ENCODE measurements around the gene PLXNC1. TPM values are rescaled to one million over a fixed set of nuclear protein-coding genes. Genes with fewer than 3 reads are reported as not detected.

PLXNC1 gene
- total and polyA plus RNA-seq, 2 donors (not counting 1 experiment from before 2014, with no cell fraction given): 15.1 to 86.9 TPM

GRCh38 chr12:94271351-94271750, 123.0 kb downstream of the PLXNC1 start:
- Histone ChIP-seq H2AFZ (ENCODE audit: low read length) (no peak overlapping the region), H3K9me3 (ENCODE audit: control insufficient read depth, insufficient read depth, low read depth, low read length) (no peaks in the 10 kb centered on the region), H3K36me3 (ENCODE audit: control insufficient read depth, insufficient read depth, low read length) (no peaks in the 10 kb centered on the region), H3K4me1 (ENCODE audit: control insufficient read depth, extremely low read depth, insufficient read depth, low read length) (peaks cover 17% of the 10 kb centered on the region), H3K4me2 (ENCODE audit: extremely low read depth, insufficient read depth, low read length) (no peak overlapping the region), H3K4me3 (replicated peaks in 1 of 4; ENCODE audit: control extremely low read depth in 1 of 4, insufficient read depth in 1 of 4, low read depth in 3 of 4, low read length in 4 of 4) (no peak overlapping the region), H3K9ac (ENCODE audit: insufficient read depth, low read length) (no peak overlapping the region), H3K27me3 (ENCODE audit: control insufficient read depth, insufficient read depth, low read length) (no peaks in the 10 kb centered on the region), H3K79me2 (ENCODE audit: control insufficient read depth, insufficient read depth, low read length) (no peaks in the 10 kb centered on the region), H3K27ac (ENCODE audit: insufficient read depth, low read length) (no peak overlapping the region), H4K20me1 (ENCODE audit: control insufficient read depth, extremely low read depth, insufficient read depth, low read length) (no peaks in the 10 kb centered on the region)
- TF ChIP-seq EZH2 (IDR thresholded peaks at IDR 0.05; ENCODE audit: low read length, missing control alignments) (no peak), CTCF (conservative IDR thresholded peaks at IDR 0.05 in 1 of 2, IDR thresholded peaks at IDR 0.05 in 1 of 2; ENCODE audit: low read depth in 1 of 2, low read length in 2 of 2) (no peak)
- DNase-seq (ENCODE audit: low read depth in 2 of 2): peak in 1 of 2 donors; percentile 15

GRCh38 chr12:94272280-94272679, 123.9 kb downstream of the PLXNC1 start:
- DNase-seq (ENCODE audit: low read depth in 2 of 2): no peak
- no peak overlapping the region for H3K4me3 ChIP-seq (replicated peaks in 1 of 4; ENCODE audit: control extremely low read depth in 1 of 4, insufficient read depth in 1 of 4, low read depth in 3 of 4, low read length in 4 of 4)
- no peak overlapping the region for H3K4me2 ChIP-seq (ENCODE audit: extremely low read depth, insufficient read depth, low read length)
- H3K9ac ChIP-seq (ENCODE audit: insufficient read depth, low read length): no peak overlapping the region
- peaks cover 12% of the 10 kb centered on the region for H3K4me1 ChIP-seq (ENCODE audit: control insufficient read depth, extremely low read depth, insufficient read depth, low read length)
- H2AFZ ChIP-seq (ENCODE audit: low read length): no peak overlapping the region
- no peaks in the 10 kb centered on the region for H3K36me3 ChIP-seq (ENCODE audit: control insufficient read depth, insufficient read depth, low read length)
- H4K20me1 ChIP-seq (ENCODE audit: control insufficient read depth, extremely low read depth, insufficient read depth, low read length): no peaks in the 10 kb centered on the region
- TF ChIP-seq CTCF (conservative IDR thresholded peaks at IDR 0.05 in 1 of 2, IDR thresholded peaks at IDR 0.05 in 1 of 2; ENCODE audit: low read depth in 1 of 2, low read length in 2 of 2) (no peak), EZH2 (IDR thresholded peaks at IDR 0.05; ENCODE audit: low read length, missing control alignments) (no peak)
- no peaks in the 10 kb centered on the region for H3K9me3 ChIP-seq (ENCODE audit: control insufficient read depth, insufficient read depth, low read depth, low read length)
- no peaks in the 10 kb centered on the region for H3K79me2 ChIP-seq (ENCODE audit: control insufficient read depth, insufficient read depth, low read length)
- H3K27me3 ChIP-seq (ENCODE audit: control insufficient read depth, insufficient read depth, low read length): no peaks in the 10 kb centered on the region
- no peak overlapping the region for H3K27ac ChIP-seq (ENCODE audit: insufficient read depth, low read length)

GRCh38 chr12:94273272-94273671, 124.9 kb downstream of the PLXNC1 start:
- Histone ChIP-seq H3K9me3 (ENCODE audit: control insufficient read depth, insufficient read depth, low read depth, low read length) (no peaks in the 10 kb centered on the region), H4K20me1 (ENCODE audit: control insufficient read depth, extremely low read depth, insufficient read depth, low read length) (no peaks in the 10 kb centered on the region), H3K4me2 (ENCODE audit: extremely low read depth, insufficient read depth, low read length) (no peak overlapping the region), H3K27ac (ENCODE audit: insufficient read depth, low read length) (no peak overlapping the region), H3K36me3 (ENCODE audit: control insufficient read depth, insufficient read depth, low read length) (no peaks in the 10 kb centered on the region), H3K79me2 (ENCODE audit: control insufficient read depth, insufficient read depth, low read length) (no peaks in the 10 kb centered on the region), H3K4me3 (replicated peaks in 1 of 4; ENCODE audit: control extremely low read depth in 1 of 4, insufficient read depth in 1 of 4, low read depth in 3 of 4, low read length in 4 of 4) (no peak overlapping the region), H2AFZ (ENCODE audit: low read length) (no peak overlapping the region), H3K27me3 (ENCODE audit: control insufficient read depth, insufficient read depth, low read length) (no peaks in the 10 kb centered on the region), H3K4me1 (ENCODE audit: control insufficient read depth, extremely low read depth, insufficient read depth, low read length) (peaks cover 6% of the 10 kb centered on the region), H3K9ac (ENCODE audit: insufficient read depth, low read length) (no peak overlapping the region)
- TF ChIP-seq EZH2 (IDR thresholded peaks at IDR 0.05; ENCODE audit: low read length, missing control alignments): no peak
- TF ChIP-seq CTCF (conservative IDR thresholded peaks at IDR 0.05 in 1 of 2, IDR thresholded peaks at IDR 0.05 in 1 of 2; ENCODE audit: low read depth in 1 of 2, low read length in 2 of 2): no peak
- no peak for DNase-seq (ENCODE audit: low read depth in 2 of 2)

Measured in fibroblast of lung (primary cell).